NCI-H1105 treated with DMSO at 0.1 percent for 48 hours (cell line): ENCODE data around the gene ANK3.
A peak's percentile ranks its signal among the peaks of the same experiment; 100 is the strongest.

ENCODE experiments used
- DNase-seq: peaks from one replicate; lab custom pipeline; 2025; lab: John Stamatoyannopoulos, UW

The ANK3 gene

DNA sequence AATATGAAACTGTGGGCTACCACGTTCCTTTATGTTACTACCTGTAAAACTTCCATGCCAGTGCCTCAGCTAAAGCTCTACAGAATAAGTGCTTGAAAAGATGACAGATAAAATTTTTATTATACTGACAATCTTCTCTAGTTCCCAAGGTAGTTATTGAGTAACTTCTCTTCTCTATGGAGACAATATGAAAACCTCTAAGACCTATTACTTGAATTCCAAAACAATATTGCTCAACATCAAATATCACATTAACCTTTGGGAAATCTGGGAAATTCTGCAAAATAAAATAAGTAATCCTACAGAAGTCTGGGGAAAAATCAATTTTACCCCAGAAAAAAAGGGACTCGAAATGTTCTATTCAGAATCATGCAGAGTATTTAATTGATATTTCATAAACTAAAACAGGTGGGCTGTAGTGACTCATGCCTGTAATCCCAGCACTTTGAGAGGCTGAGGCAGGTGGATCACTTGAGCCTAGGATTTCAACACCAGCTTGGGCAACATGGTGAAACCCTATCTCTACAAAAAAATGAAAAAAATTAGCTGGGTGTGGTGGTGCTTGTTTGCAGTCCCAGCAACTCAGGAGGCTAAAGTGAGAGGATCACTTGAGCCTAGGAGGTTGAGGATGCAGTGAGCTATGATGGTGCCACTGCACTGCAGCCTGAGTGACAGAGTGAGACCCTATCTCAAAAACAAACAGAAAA, 23.8 kb upstream of the ANK3 start:
- no peak for DNase-seq

DNA sequence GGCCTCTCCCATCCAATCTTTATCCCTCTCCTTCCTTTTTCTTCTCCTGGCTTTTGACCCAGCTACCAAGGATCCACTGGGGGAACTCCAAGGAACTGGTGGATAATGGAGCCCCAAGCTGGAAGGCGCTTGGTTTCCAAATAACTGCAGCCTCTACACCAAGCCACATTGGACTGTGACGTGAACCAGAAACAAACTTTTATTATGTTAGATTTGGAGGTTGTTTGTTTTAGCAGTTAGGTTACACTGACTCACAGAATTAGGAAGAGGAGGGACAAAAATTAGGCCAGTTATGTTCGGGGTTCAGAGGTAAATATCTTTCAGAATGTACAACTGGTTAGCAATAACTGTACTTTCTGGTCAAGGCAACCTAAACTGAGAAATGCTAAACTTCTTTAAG, 21.3 kb upstream of the ANK3 start:
- no peak for DNase-seq

DNA sequence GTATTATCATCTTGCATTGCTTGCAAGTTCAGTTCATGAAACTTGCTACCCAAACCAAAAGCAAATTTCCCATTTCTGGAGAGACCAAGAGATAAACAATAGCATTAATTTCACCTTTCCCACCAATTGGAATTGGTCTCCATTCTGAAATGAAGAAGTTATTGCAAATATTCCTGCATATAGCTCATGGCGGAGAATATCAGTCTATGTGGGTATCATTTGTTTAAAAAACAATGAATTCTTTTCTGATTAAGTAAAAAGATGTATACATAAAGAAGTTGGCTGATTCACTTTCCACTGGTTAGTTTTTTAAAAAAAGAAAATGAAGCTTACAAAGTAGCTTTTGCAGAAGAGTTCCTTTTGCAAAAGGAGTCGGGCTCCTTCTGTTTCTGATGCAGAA, 19.5 kb upstream of the ANK3 start:
- DNase-seq: no peak

DNA sequence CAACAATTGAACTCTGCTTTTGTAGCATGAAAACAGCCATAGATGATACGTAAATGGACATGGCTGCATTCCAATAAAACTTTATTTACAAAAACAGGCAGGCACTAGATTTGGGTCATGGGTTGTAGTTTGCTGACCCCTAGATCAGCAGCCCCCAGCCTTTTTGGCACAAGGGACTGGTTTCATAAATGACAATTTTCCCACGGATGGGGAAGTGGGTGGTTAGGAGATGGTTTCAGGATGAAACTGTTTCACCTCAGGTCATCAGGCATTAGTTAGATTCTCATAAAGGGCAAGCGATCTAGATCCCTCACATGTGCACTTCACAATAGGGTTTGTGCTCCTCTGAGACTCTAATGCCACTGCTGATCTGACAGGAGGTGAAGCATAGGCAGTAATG, 16.5 kb upstream of the ANK3 start:
- no peak for DNase-seq

DNA sequence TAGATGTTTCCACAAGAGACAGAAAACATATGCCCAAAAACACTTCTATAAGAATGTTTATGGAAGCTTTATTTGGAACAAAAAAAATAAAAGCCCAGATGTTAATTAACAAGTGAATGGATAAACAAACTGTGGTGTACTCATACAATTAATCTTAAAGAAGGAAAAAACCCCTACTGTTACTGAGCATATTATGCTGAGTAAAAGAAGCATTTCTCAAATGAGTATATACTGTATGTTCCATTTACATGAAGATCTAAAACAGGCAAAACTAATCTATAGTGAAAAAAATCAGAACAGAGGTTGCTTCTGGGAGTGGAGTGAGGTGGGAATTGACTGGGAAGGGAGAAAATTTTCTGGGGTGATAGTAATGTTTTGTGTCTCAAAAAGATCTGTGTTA, 15.5 kb upstream of the ANK3 start:
- DNase-seq: no peak

DNA sequence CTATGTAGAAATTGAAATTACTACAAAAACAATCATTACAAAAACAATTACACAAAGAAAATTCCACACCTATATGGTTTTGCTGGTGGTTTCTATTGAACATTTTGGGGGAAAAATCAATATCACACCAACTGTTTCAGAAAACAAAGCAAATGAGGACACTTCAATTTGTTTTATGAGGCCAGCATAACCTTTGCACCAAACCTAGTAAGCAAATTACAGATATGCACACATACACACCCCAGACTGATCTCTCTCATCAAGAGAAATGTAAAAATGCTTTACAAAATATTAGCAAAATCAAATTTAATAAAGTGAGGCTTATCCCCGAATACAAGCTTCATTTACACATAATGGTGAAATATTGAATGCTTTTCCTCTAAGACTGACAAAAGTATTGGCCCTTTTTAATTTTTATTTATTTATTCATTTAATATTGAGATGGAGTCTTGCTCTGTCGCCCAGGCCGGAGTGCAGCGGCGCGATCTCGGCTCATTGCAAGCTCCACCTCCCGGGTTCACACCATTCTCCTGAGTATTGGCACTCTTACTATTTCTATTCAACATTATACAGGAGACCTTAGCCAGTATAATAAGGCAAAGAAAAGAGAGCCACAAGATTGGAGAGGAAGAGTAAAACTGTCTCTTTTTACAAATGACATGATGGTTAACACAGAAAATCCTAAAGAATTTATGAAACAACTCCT, 13.6 kb upstream of the ANK3 start:
- DNase-seq: no peak

DNA sequence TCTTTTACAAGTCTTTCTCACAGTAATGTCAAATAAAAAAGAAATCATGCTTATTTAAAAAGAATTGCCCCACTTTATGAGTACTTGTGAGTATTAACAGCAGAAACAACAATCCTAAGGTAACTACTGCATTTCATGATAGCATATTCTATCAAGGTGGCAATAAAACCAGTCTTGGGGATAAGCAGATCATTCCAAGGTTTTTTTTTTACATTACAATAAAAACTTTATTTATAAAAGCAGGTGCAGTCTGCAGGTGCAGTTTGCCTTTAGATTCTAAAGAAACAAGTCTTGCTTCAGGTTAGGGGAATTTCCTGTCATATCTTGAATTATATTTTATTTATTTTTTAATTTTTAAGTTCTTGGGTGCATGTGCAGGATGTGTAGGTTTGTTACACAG, 10.7 kb upstream of the ANK3 start:
- DNase-seq: no peak

DNA sequence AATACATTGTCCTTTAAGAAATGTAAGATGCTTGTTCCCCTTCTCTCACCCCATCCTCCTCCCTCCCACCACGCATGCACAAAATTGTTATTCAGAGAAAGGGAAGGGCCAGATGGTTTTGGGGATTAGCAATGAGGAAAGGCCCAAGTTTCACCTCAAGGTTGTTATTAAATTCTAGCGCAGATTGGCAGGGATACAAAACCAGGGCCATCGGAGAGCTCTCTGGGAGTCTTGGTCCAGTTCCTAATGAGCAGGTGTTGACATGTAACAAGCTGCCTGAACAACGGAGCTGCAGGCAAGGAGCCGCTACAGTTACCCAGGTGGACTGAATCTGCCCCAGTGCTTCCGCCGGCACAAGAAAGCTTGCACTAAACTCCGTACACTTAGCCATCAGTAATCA, 9.7 kb upstream of the ANK3 start:
- peak; percentile 84 for DNase-seq

DNA sequence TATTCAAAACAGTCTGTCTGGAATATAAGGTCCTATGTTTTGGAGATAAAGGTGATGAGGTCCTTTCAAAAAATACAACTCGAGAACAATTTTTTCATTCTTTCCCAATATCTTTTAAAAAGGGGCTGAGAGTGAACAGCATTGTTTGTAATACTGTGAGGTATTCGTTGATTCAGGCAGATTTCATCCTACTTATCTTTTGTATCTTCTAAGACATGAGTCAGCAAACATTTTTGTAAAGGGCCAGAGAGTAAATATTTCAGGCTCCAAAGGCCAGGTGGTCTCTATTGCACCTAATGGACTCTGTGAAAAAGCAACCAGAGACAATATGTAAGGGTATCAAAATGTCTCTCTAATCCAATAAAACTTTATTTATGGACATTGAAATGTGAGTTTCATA, 8.1 kb upstream of the ANK3 start:
- DNase-seq: no peak

DNA sequence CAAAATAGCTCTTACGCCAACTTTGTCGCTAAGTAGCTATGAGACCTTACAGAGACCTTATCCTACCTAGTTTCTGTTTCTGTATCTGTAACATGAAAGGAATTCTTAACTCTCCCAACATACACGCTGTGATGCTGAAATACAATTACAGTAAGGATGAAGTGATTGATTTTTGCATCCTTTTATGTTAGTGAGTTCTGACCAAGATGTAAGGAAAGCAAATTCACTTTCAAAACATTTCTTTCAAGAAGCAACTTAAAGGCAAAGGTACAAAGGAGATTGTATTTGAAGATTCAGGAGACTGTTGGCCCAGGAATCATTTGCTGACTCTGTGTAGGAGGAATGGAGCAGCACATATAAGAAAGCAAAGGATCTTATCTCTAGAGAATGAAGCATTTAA, 7.1 kb upstream of the ANK3 start:
- DNase-seq: no peak

DNA sequence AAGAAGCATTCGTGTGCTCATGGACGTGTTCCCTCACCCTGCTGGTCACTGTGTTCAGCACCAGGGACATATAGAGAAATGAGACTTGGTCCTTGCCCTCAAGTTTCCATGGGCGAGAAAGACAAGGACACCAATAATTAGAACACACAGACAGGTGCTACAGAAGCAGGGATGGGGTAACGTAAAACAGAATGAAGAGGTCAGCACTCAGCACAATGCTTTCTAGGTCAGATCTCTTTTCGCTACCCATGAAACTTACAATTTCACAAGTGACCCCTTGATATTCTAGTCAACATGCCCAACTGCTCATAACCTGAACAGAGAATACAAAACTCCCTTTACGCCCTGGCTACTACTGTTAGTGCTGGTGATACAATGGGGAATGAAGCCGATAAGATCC, 6.0 kb upstream of the ANK3 start:
- no peak for DNase-seq

DNA sequence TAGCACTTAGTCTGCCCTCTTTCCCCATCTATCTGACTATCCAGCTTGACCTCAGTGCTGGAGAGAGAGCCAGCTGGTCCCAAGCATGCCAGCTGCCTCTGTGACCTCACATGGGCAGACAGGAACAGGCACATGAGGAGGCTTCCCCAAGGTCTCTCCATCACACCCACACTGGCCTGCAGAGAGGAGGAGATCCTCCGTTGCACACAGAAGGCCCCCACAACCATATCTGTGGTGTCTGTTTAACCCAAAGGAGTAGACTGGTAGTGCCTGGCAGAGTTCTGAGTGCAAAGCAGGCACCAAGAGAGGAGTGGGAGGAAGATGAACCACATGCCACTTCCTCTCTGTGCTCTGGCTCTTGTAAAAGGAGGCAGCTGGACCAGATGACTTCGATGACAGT, 4.8 kb upstream of the ANK3 start:
- DNase-seq: no peak

DNA sequence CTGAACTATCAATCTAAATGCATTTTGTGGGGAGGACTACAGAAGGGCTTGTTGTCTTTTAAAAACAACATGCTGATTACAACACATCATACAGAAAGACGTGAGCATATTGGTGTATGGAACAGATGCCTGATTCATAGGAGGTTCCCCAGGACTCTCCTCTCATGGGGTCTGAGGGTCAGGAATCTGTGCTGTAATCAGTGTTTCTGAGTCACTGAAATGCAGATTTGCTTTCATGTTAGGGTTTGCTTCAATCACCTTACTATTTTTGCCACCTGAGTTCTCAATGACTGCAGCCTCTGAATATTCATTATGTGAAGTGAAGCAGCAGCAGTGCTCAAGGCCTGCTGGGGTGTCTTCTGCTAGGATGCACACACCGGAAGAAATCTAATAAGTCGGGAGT, 550 bp upstream of the ANK3 start:
- no peak for DNase-seq

DNA sequence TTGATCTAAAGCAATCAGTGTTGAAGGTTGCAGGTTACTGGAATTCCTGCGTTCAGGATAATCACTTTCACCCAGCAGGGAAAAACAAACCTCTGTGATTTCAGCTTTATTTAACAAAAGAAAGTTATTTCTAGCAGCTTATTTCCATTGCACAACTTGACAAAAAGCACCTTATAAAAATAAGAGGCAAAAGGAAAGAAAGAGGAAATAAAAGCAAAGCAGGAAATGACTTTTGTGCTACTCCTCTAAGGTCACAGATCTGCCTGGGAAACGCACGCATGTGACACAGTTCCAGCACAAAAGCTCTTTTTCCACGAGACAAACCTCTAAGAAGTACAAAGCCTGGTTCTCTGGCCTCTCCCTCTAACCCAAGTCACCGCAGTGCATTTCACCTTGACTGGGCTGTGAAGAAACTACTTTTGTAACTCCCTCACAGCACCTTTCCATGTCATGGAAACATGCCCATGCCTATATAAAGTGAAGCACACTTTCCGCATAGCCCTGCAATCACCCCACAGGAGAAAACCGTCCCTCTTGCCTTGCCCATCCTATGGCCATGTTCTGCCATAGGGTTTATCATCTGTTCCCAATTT, 870 bp downstream of the ANK3 start:
- no peak for DNase-seq

DNA sequence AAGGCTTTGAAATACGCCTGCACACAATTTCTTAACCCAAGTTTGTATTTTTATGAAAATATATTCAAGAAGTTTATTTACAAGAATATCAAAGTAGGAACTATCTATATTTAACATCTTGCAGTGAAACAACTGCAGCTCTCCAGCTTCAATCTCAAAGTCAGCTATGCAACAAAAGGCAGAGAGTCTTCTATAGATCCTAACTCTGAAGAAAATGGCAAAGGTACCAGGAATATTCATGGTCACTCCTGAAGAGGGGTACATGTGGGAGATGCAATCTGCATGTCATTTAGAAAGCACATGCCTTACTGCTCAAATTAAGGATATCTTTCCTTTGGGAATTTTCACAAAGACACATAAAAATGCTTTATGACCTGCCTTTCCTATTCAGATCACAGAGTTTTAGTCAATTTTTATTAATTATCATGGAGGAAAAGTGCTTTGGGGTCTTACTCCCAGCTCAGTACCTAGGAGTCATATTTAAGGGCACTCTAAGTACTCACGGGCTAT, 1.5 kb downstream of the ANK3 start:
- DNase-seq: no peak

DNA sequence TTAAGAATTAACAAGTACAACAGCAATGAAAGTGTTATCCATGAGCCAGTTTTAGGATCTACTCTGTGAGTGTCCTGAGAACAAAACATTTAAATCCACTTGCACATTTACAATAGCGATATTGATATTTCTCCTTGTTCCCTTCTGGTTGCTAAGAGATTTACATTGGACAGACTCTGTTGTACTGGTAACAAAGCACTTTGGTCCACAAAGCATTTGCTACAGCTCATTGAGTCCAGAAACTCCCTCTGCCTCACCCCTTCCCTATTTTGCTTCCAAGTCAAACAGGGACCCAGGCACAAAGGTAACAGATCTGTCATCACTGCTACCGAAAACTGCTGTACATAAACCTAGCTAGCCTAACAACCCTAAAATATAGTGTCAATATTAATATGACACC, 2.1 kb downstream of the ANK3 start:
- DNase-seq: no peak

DNA sequence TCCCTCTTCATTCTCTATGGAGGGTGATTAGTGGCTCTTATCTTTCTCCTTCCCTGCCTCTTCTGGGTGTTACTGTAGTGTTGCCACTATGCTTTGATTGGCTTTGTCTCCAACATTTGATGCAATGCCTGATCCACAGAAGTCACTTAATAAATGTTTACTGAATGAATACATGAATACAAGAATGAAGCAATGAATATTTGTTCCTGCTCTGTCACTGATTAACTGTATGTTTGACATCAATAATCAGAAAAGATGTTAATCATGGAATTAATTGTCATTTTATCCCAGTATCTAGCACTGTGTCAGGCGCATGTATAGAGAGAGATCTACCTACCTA, 4.3 kb downstream of the ANK3 start:
- no peak for DNase-seq

DNA sequence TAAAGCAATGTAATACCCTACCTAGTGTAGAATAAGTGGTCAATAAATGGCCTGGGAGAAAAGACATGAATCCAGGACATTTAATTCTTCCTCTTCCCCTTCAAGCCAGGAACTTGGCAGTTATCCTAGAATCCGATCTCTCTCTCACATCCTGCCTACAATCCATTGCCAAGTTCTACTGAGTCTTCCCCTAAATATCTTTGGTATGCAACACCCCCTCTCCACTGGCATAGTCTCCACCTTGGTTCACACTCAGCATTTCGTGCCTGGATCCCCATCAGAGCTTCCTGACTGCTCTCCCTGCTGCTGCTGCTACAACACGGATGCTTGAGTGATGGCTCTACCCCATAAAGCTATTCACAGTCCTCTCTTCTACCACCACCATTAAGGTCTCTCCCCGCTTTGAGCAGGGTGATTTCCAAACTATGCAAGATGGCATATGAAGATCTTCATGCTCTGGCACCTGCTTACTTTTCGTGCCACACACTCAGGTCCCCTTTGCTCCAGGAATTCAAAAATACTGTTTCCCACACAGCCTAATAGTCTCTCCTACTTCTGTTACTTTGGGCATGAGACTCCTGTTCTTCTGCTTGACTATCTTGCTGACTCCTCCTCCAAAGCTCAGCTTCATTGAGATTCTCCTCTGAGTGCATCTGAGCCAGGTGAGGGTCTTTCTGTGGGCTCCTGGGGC, 4.8 kb downstream of the ANK3 start:
- no peak for DNase-seq

DNA sequence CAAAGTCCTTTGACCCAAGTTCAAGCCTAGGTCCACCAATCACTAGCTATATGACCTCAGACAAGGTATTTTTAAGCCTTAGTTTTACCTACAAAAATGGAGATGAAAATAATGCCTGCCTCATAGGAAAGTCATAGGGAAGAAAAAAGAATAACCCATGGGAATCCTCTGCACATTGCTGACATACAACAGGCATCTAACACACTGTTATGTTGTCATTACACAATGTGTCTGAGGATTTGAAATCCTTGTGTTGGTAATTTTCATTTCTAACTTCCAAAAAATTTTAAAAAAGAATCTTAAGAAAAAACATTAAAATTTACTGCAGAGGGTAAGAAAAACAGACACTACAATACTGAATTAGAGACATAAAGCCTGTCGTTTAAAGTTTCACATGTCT, 5.7 kb downstream of the ANK3 start:
- no peak for DNase-seq

DNA sequence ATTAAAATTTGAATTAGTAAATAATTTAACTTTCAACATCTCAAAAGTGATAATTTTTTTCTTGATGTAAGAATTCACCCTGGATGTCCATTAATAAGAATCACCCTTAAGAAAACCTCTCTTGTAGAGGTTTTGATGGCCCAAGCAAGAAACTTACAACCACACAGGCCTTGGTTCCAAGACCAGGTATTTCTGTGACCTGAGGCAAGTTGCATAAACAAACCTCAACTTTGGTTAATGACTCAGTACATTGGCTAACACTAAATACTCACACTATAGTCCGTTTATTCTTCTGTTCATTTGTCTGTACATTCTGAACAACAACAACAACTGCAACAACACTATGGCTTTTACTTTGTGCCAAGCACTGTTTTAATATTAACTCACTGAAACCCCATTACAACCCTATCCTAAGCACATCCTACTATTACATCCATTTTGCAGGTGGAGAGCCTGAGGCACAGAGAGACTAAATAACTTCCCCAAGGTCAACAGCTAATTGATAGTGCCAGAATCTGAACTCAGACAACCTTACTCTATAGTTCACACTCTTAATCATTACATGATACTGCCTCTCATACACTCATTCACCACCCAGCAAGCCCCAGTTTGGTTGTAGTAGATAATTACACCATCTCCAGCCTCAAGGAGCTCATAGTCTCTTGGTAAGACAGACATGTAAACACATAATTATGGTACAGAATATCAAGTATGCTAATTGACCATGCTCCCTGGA, 6.6 kb downstream of the ANK3 start:
- peak; percentile 12 for DNase-seq

DNA sequence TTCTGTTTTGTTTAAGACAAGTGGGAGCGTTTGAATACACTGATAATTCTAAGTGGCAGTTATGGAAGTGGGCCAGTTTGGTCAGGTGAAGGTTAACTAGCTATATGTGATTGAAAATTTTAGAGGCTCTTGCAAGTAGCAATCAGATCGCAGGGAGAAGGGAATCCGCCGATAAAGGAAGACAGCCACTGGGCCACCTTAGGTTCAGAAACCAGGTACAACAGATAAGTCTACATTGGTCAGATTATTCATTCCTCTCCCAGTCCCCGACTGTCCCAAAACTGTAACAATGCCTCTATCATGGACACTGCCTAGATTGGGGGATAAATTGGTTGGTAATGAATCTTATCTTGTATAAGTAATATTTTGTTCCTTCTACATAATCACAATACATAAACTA, 8.9 kb downstream of the ANK3 start:
- no peak for DNase-seq

DNA sequence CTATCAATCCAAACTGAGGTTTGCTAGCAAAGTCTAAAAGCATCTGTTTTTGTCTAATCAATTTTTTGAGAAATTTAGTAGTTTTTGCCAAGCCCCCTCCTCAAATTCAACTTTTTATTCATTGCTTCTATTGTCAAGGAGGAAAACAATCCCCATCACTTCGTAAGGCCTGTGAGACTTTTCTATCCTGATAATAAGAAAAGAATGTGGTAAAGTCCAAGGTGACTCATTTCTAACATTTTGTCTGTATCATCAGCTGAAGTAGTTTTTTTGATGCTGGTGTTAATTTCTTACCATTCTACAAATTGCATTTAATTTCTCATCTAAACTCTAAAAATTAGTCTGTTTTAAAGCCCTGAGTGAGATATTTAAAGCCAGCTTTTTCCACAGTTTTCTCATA, 11.7 kb downstream of the ANK3 start:
- DNase-seq: no peak

DNA sequence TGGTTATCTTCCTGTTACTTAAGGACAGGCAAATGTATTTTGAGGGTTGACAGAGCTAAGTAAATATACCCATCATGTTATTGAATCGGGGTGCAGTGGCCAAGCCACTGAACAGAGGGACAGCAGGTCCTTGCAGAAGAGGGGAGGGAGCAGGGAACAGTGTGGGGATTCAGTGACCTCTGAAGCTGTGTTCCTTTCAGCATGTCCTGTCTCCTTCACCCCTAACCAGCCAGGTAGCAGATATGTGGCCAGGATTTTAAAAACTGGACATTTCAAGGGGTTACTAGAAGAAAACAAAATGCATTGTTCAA, 12.7 kb downstream of the ANK3 start:
- DNase-seq: no peak
